Left lung (tissue), 10 donors: Measurements from ENCODE around the gene CYTH3. TPM values are rescaled to one million over a fixed set of nuclear protein-coding genes. Genes with fewer than 3 reads are reported as not detected.

Experiments used
- ATAC-seq: fragments of 200-7000 bp; cut with Tn5 transposase; one replicate; pipeline ENCODE4 v1.9.1; 2020; ENCODE audit warnings: moderate library complexity
- DNase-seq, 4 donors: peaks; one replicate each; pipeline ENCODE4 v3.0.0-alpha.2; 2013 to 2020
- H3K27ac ChIP-seq, 2 donors: fragments of 200-600 bp; sonication (generic) in 1 of 2; one replicate each; pipeline versions ENCODE4 v1.5.0 to v1.8.0; 2020 to 2021
- H3K27me3 ChIP-seq, 2 donors: fragments of 200-600 bp; sonication (generic) in 1 of 2; one replicate each; pipeline versions ENCODE4 v1.5.0 to v1.8.0; 2020 to 2021
- H3K36me3 ChIP-seq, 2 donors: fragments of 200-600 bp; sonication (generic) in 1 of 2; one replicate each; pipeline versions ENCODE4 v1.5.0 to v1.8.0; 2020 to 2021
- H3K4me1 ChIP-seq, 2 donors: fragments of 200-600 bp; one replicate each; pipeline ENCODE4 v1.8.0; 2021
- H3K4me3 ChIP-seq, 2 donors: fragments of 200-600 bp; sonication (generic) in 1 of 2; one replicate each; pipeline versions ENCODE4 v1.5.0 to v1.8.0; 2020 to 2021; ENCODE audit warnings: mild to moderate bottlenecking in 1 of 2
- H3K9me3 ChIP-seq, 2 donors: fragments of 200-600 bp; sonication (generic) in 1 of 2; one replicate each; pipeline versions ENCODE4 v1.5.0 to v1.8.0; 2020 to 2021
- intact Hi-C, 2 donors: fragments of 100-400 bp; cut with DNase I; formaldehyde crosslinking; loops; one replicate each; pipeline versions ENCODE4 v1.11.2 to v1.14.2; 2022
- polyA plus RNA-seq, 6 donors: library from polyadenylated mRNA; unstranded; fragments of 120-200 nt; gene quantifications; one replicate each; pipeline ENCODE4 v1.2.1, GENCODE V29; 2013; ENCODE audit not compliant: insufficient read length in 6 of 6
- total RNA-seq, 2 donors: library from RNA; stranded (reverse); fragmentation: NEBNext Ultra II Directional; extraction: Animal tissue kit (Norgen Biotek cat#: 25700); gene quantifications; one replicate each; pipeline ENCODE4 v1.2.1, GENCODE V29; 2021
- TF ChIP-seq, protein P1 (sequence below), 2 donors: fragments of 200-600 bp; sonication (generic) in 1 of 2; IDR thresholded peaks; one replicate each; pipeline versions ENCODE4 v1.5.0 to v1.8.0; 2021; ENCODE audit warnings: antibody characterized with exemption in 2 of 2
- donor health status: DM: no; HTN: yes; CAD: no.
- donor health status: DM: no; HTN: no; CAD: no.

CYTH3 gene
- total and polyA plus RNA-seq, 8 donors: 20.7 to 29.8 (median 25.8) TPM

DNA sequence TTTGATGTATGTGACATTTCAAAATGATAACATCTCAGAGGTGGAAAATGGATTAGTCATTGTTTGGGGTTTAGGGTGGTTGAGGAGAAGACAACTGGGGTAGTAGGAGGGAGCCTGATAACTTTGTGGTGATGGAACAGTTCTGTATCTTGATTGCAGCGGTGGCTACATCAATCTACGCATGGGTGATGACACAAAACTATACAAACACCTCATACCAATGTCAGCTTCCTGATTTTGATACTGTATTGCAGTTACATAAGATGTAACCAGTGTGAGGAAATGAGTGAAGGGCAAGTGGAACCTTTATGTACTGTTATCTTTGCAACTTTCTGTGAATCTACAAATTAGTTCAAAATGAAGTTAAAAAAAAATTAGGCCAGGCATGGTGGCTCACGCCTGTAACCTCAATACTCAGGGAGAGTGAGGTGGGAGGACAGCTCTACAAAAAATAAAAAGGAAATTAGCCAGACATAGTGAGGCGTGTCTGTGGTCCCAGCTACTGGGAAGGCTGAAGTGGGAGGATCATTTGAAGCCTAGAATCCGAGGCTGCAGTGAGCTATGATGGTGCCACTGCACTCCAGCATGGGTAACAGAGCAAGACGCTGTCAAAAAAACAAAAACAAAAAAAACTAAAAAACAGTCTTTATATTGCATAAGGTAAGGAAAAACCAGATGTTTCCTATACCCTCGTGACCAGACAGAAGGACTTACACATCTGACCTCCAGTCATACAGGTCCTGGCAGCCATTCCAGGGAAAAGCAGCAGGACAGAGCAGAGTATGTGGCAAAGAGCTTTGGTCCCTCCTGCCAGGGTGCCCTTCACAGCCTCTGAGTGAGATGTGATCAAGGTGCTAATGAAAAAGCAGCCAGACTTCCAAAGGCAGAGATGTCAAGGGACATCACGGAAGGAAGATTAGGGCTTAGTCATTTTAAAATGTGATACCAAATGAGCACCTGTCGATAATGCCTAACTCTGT is 50.8 kb downstream of the CYTH3 start:
- peaks cover 5 to 38% of the 10 kb centered on the region in 2 donors for H3K4me1 ChIP-seq
- no peak overlapping the region for H3K27ac ChIP-seq
- DNase-seq (no peak), ATAC-seq (peak; percentile 44)
- no peaks in the 10 kb centered on the region for H3K27me3 ChIP-seq
- no peak overlapping the region for H3K4me3 ChIP-seq
- TF ChIP-seq, protein P1, sequence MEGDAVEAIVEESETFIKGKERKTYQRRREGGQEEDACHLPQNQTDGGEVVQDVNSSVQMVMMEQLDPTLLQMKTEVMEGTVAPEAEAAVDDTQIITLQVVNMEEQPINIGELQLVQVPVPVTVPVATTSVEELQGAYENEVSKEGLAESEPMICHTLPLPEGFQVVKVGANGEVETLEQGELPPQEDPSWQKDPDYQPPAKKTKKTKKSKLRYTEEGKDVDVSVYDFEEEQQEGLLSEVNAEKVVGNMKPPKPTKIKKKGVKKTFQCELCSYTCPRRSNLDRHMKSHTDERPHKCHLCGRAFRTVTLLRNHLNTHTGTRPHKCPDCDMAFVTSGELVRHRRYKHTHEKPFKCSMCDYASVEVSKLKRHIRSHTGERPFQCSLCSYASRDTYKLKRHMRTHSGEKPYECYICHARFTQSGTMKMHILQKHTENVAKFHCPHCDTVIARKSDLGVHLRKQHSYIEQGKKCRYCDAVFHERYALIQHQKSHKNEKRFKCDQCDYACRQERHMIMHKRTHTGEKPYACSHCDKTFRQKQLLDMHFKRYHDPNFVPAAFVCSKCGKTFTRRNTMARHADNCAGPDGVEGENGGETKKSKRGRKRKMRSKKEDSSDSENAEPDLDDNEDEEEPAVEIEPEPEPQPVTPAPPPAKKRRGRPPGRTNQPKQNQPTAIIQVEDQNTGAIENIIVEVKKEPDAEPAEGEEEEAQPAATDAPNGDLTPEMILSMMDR (IDR thresholded peaks at IDR 0.05): no peak
- H3K36me3 ChIP-seq: no peaks in the 10 kb centered on the region
- intact Hi-C loops: no loop called here
- H3K9me3 ChIP-seq: no peaks in the 10 kb centered on the region

DNA sequence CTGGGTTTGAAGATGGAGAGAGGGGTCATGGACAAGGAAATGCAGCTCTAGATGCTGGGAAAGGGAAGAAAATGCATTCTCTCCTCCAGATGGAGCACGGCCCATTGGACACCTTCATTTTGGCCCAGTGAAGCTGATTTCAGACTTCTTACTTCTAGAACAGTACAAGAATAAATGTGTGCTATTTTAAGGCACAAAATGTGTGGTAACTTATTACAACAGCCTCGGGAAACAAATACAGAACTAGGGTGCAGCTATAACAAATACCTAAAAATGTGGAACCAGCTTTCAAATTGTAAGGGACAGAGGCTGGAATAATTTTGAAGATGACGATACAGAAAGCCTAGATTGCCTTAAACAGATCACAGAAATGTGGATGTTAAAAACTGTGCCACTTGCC is 54.1 kb downstream of the CYTH3 start:
- intact Hi-C loops: no loop called here
- Histone ChIP-seq H3K4me1 (peaks cover 5 to 27% of the 10 kb centered on the region in 2 donors), H3K36me3 (no peaks in the 10 kb centered on the region), H3K9me3 (no peaks in the 10 kb centered on the region), H3K4me3 (no peak overlapping the region), H3K27ac (no peak overlapping the region), H3K27me3 (no peaks in the 10 kb centered on the region)
- TF ChIP-seq, protein P1 (IDR thresholded peaks at IDR 0.05): no peak
- no peak for ATAC-seq
- DNase-seq: no peak

DNA sequence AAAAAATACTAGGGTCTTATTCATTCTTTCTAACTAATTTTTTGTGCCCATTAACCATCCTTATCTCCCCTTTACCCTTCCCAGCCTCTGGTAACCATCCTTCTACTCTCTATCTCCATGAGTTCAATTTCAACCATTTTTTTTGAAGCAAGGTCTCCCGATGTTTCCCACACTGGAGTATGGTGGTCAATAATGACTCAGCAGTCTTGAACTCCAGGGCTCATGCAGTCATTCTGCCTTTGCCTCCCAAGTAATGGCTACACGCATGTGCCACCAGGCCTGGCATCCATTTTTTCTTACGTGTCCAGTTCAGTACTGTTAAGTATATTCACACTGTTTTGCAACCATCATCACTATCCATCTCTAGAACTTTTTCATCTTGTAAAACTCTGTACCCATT is 60.4 kb downstream of the CYTH3 start:
- Histone ChIP-seq H3K4me3 (no peak overlapping the region), H3K36me3 (no peaks in the 10 kb centered on the region), H3K4me1 (no peaks in the 10 kb centered on the region), H3K27me3 (no peaks in the 10 kb centered on the region), H3K9me3 (no peaks in the 10 kb centered on the region), H3K27ac (no peak overlapping the region)
- TF ChIP-seq, protein P1 (IDR thresholded peaks at IDR 0.05): no peak
- ATAC-seq (no peak), DNase-seq (no peak)
- intact Hi-C loops: no loop called here

DNA sequence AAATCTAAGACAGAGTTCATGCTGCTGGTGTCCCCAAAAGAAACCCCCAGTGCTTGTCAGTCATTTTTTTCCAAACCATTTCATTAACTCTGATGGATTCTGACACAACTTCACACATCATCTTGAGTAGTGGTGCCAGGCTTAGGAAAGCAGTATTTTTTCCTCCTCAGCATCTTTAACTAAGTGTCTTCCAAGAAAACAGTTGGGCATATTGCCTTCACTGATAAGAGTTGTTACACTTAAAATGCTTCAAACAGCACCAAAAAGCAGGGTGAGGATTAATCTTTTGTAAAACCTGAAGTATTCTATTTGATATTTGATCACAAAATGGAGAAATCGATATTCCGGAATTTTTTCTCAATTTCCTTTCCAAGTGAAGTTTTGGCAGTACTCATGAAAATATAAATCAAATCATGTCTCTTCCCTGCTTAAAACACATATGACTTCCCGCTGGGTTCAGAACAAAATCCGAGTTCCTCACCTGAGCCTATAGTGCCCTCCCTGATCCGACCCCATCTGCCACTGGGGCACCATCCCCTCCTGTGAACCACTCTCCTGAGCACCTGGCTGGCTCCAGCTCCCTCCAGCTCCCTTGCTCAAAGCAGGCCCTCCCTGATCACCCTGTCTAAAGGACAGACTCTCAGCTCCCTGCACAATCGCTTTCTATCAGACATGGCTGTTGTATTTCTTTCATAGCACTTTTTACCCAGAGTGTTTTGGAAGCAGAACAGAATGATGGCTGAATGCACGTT is 61.6 kb downstream of the CYTH3 start:
- Histone ChIP-seq H3K27me3 (no peaks in the 10 kb centered on the region), H3K9me3 (no peaks in the 10 kb centered on the region), H3K36me3 (no peaks in the 10 kb centered on the region), H3K4me1 (no peaks in the 10 kb centered on the region), H3K27ac (no peak overlapping the region), H3K4me3 (no peak overlapping the region)
- ATAC-seq: no peak
- intact Hi-C loops: no loop called here
- TF ChIP-seq, protein P1 (IDR thresholded peaks at IDR 0.05): no peak
- no peak for DNase-seq

DNA sequence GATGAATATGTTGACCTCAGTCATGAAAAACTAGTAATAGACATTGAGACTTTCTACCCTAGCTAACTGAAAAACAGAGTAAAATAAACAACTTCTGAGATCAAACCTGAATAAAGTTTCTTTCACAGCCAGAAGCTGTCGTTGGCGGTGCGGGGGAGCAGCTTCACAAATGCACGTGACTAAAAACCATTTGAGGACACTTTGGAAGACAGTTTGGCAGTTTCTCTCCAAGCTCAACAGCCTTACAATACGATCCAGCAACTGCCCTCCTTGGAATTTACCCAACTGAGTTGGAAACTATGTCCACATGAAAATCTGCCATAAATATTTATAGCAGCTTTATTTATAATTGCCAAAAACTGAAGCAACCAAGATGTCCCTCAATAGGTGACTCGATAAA is 63.1 kb downstream of the CYTH3 start:
- Histone ChIP-seq H3K4me1 (no peaks in the 10 kb centered on the region), H3K36me3 (no peaks in the 10 kb centered on the region), H3K27ac (no peak overlapping the region), H3K4me3 (no peak overlapping the region), H3K9me3 (no peaks in the 10 kb centered on the region), H3K27me3 (no peaks in the 10 kb centered on the region)
- ATAC-seq (no peak), DNase-seq (peak in 1 of 4 donors; percentile 21)
- intact Hi-C loops: no loop called here
- TF ChIP-seq, protein P1 (IDR thresholded peaks at IDR 0.05): no peak
